Duodenal mucosa (tissue), 2 donors: Measurements from ENCODE around the gene EP400.

Experiments used
- H3K27ac ChIP-seq: one replicate; pipeline ENCODE4 v1.7.0; 2013; ENCODE audit warnings: low read depth, low read length
- H3K27me3 ChIP-seq, 2 donors: one replicate each; pipeline ENCODE4 v1.7.0; 2013; ENCODE audit warnings: low read length in 2 of 2, control low read depth in 1 of 2; ENCODE audit not compliant: insufficient read depth in 2 of 2, control insufficient read depth in 1 of 2
- H3K36me3 ChIP-seq, 2 donors: one replicate each; pipeline ENCODE4 v1.7.0; 2013; ENCODE audit warnings: low read length in 2 of 2, control low read depth in 1 of 2; ENCODE audit not compliant: insufficient read depth in 2 of 2, control insufficient read depth in 1 of 2
- H3K4me1 ChIP-seq, 2 donors: one replicate each; pipeline ENCODE4 v1.7.0; 2013; ENCODE audit warnings: low read length in 2 of 2, control low read depth in 1 of 2; ENCODE audit not compliant: insufficient read depth in 2 of 2, control insufficient read depth in 1 of 2
- H3K4me3 ChIP-seq, 2 donors: one replicate each; pipeline ENCODE4 v1.7.0; 2013; ENCODE audit warnings: low read length in 2 of 2, low read depth in 1 of 2
- H3K9ac ChIP-seq, 2 donors: one replicate each; pipeline ENCODE4 v1.7.0; 2013; ENCODE audit warnings: low read length in 2 of 2, low read depth in 1 of 2
- H3K9me3 ChIP-seq, 2 donors: one replicate each; pipeline ENCODE4 v1.7.0; 2013; ENCODE audit warnings: low read length in 2 of 2, control low read depth in 1 of 2; ENCODE audit not compliant: control insufficient read depth in 1 of 2

EP400 gene

DNA sequence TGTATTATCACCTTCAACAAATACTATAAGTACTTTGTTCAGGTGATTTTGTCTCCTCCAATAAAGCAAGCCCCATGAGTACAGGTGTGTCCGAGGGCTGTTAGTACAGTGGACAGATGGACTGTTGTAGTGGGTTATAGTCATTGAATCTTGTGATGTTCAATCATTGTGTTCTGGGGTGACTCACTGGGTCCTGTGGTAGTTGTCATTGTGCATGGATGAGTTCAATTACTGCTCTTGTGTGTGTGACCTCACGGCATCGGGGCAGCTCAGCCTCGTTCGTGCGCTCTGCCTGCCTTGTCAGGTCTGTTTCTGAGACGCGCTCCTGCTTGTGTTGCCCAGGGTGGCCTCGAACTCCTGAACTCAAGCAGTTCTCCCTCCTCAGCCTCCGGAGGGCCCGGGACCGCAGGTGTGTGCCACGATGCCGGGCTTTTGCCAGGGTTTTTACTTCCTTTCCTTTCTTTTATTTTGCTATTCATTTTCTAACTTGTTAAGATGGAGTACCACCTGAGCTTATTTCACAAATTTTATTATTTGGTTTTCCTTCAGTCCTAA, 122.2 kb downstream of the EP400 start:
- no peak overlapping the region for H3K4me3 ChIP-seq
- no peaks in the 10 kb centered on the region for H3K27me3 ChIP-seq
- no peak overlapping the region for H3K27ac ChIP-seq
- no peaks in the 10 kb centered on the region for H3K9me3 ChIP-seq
- H3K4me1 ChIP-seq = peaks cover 0 to 5% of the 10 kb centered on the region in 2 donors
- H3K9ac ChIP-seq = no peak overlapping the region
- H3K36me3 ChIP-seq = peaks cover 38 to 77% of the 10 kb centered on the region in 2 donors

DNA sequence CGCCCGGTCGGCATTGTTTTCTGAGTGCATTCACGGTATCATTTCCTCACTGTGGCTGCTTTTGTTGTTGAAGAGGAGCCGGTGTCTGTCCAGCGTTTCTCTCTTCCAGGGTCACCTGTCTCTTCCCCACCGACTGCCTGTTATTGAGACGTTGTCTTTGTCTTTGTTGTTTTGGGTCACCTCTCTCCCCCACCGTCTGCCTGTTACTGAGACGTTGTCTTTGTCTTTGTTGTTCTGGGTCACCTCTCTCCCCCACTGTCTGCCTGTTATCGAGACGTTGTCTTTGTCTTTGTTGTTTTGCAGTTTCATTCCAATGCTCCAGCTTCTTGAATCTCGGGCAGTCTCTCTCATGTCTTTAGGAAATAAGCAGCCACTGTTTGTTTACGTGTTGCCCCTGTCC, 124.5 kb downstream of the EP400 start:
- Histone ChIP-seq H3K27me3 (no peaks in the 10 kb centered on the region), H3K4me1 (peaks cover 0 to 5% of the 10 kb centered on the region in 2 donors), H3K36me3 (peaks cover 32 to 69% of the 10 kb centered on the region in 2 donors), H3K27ac (no peak overlapping the region), H3K9me3 (no peaks in the 10 kb centered on the region), H3K9ac (no peak overlapping the region), H3K4me3 (no peak overlapping the region)

DNA sequence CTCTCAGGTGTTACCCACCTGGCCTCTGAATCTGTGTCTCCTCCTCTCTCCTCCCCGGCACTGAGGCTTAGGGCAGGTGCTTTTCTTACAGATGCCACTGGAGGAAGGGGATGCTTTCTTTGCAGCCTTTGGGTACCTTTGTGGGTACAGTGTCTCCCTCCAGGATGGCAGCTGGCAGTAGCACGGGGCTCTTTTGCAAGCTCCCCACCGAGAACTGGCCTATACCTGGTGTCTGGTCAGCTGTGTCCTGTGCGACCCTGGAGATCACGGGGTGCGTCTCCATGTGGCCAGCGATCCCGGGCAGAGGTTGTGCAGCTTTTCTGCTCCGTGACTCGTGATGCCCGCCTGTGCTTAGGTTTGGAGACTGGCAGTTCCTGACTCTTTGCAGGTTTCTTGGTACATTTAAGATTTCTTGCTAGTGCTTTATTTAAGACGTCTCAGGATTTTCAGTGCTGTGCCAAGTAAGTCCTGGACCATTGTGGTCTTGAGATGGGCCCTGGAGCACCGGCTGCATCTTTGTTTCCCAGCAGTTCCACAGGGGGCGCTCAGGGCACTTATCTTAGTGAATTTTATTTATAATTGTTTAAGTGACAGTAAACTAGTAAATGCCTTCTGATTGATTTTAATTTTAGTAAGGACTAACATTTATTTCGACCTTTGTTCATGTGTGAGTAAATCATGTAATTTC, 125.4 kb downstream of the EP400 start:
- Histone ChIP-seq H3K27me3 (no peaks in the 10 kb centered on the region), H3K36me3 (peaks cover 31 to 63% of the 10 kb centered on the region in 2 donors), H3K9me3 (no peaks in the 10 kb centered on the region), H3K4me3 (no peak overlapping the region), H3K27ac (no peak overlapping the region), H3K4me1 (peaks cover 0 to 1% of the 10 kb centered on the region in 2 donors), H3K9ac (no peak overlapping the region)

DNA sequence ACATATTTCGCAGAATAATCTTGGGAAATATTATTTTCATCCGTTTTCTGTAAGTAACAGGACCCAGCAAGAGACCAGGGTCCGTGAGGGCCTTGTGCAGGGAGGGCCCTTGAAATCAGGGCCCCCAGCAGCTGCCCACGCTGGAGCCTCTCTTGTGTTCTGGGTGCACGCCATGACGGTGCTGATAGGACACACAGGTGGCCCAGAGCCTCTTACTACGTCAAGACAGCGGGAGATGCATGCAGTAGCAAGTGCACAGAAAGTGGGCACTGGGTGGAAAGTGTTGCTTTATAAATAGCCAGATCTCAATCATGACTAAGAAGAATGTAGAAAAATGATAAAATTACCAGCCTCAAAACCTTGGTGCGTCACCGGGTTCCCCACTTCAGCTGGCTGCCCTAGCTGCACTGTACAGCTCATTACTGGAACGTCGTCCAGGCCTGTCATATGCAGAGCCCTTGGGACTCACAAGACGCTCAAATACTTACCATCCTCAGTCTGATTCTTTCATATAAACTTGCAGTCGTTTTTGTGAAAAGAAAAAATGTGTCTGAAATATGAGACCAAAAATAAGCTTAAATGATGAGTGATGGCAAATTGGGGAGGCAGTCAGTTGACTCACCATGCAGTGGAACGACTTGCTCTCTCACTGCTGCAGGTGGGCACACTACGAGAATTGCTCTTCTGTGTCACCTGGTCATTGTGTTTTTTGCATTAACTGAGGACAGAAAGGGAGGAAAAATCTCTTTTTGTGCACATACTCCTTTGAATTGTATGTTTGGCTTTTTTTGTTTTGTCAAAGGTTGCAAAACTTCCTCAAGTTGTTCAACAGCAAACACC, 126.2 kb downstream of the EP400 start:
- H3K36me3 ChIP-seq = peaks cover 31 to 64% of the 10 kb centered on the region in 2 donors

DNA sequence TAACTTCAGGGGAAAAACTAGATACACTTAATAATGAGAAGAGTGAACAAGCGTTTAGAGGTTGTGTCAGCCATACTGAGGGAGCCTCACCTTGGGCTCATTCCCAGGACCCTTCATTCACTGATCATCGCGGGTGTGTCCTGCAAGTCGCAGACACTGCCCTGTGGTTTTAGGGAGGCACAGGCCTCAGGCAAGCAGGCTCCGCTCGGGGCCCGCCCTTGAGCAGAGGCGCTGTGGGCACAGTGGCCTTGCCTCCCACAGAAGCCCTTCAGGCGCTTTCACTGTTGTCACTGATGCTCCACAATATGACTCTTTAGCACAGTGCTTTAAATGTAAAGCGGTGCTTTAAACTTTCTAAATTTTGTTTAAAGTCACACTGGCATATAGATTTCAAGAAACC, 127.0 kb downstream of the EP400 start:
- no peak overlapping the region for H3K27ac ChIP-seq
- no peak overlapping the region for H3K9ac ChIP-seq
- no peak overlapping the region for H3K4me3 ChIP-seq
- no peaks in the 10 kb centered on the region for H3K27me3 ChIP-seq
- no peaks in the 10 kb centered on the region for H3K9me3 ChIP-seq
- H3K36me3 ChIP-seq = peaks cover 28 to 60% of the 10 kb centered on the region in 2 donors
- H3K4me1 ChIP-seq = no peaks in the 10 kb centered on the region

More for the DNA sequence above, 126.2 kb downstream of the EP400 start:
- no peak overlapping the region for H3K9ac ChIP-seq
- no peaks in the 10 kb centered on the region for H3K4me1 ChIP-seq
- H3K27me3 ChIP-seq = no peaks in the 10 kb centered on the region
- no peak overlapping the region for H3K4me3 ChIP-seq
- no peaks in the 10 kb centered on the region for H3K9me3 ChIP-seq
- H3K27ac ChIP-seq = no peak overlapping the region

DNA sequence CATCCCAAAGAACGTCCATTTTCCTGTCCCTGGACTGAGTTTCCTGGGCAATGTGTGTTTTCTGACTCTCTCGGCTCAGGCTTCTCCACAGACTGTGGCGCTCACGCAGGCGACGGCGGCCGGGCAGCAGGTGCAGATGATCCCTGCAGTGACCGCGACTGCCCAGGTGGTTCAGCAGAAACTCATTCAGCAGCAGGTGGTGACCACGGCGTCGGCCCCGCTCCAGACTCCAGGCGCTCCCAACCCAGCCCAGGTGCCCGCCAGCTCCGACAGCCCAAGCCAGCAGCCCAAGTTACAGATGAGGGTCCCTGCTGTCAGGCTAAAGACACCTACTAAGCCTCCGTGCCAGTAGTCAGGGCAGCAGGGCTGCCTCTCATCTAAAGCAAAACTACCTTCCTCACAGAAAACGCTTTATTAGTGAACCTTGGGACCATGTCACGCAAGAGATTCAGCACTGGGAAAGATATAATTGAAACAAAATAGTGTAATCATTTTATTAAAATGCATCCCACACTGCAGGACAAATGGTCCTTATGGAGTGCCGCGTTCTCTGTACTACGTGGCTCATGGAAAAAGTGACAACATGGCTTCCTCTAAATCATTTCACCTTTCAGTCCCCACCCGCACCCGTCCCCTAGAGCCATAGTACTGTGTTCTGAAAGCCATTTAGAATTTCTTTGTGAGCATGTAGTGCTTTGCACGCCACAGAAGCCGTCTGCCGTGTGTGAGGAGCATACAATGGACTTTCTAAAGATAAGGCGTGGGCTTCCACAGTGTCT, 127.8 kb downstream of the EP400 start:
- Histone ChIP-seq H3K9me3 (no peaks in the 10 kb centered on the region), H3K36me3 (peaks cover 28 to 54% of the 10 kb centered on the region in 2 donors), H3K27me3 (no peaks in the 10 kb centered on the region), H3K9ac (no peak overlapping the region), H3K4me1 (no peaks in the 10 kb centered on the region), H3K27ac (no peak overlapping the region), H3K4me3 (no peak overlapping the region)

DNA sequence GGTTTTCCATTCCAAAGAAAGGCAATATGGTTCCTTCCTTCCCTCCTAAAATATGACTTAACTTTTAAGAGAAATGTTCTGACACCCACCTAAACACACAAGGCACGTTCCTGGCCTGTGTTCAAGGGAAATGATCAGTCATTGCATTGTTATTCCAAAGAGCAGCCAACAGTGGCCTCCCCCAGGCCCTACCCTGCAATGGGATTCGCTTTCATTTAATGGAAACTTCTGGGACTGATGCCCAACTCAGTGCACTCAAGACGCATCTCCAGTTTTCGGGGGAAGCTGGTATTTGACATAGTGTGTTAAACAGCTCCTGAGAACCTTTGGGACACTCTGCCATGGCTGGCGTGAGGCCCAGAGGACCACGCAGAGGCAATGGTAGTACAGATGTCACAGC, 128.4 kb downstream of the EP400 start:
- peaks cover 28 to 49% of the 10 kb centered on the region in 2 donors for H3K36me3 ChIP-seq
- H3K27me3 ChIP-seq = no peaks in the 10 kb centered on the region
- H3K9ac ChIP-seq = no peak overlapping the region
- H3K4me1 ChIP-seq = no peaks in the 10 kb centered on the region
- H3K9me3 ChIP-seq = no peaks in the 10 kb centered on the region
- H3K4me3 ChIP-seq = no peak overlapping the region
- no peak overlapping the region for H3K27ac ChIP-seq

DNA sequence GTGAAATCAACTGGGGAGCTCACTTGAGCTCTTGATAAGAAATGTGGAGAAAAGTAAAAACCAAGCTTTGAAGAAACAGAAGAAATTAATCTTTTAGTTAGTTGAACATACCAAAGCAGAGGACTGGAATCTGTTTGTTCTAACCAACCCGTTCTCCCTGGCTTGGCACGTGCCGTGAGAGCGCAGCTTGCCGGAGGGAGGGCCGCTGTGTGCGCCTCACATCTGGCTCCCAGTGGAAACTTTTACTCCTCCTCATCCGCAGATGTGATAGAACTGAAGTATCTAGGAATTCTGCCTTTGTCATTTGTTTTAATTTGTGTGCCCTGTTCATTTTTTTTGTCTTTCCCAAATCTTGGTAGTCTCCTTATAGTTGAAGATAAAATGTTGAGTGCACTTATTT, 129.5 kb downstream of the EP400 start:
- Histone ChIP-seq H3K27ac (no peak overlapping the region), H3K36me3 (peaks cover 28 to 47% of the 10 kb centered on the region in 2 donors), H3K4me1 (peaks cover 0 to 5% of the 10 kb centered on the region in 2 donors), H3K27me3 (no peaks in the 10 kb centered on the region), H3K9ac (no peak overlapping the region), H3K9me3 (no peaks in the 10 kb centered on the region), H3K4me3 (no peak overlapping the region)

DNA sequence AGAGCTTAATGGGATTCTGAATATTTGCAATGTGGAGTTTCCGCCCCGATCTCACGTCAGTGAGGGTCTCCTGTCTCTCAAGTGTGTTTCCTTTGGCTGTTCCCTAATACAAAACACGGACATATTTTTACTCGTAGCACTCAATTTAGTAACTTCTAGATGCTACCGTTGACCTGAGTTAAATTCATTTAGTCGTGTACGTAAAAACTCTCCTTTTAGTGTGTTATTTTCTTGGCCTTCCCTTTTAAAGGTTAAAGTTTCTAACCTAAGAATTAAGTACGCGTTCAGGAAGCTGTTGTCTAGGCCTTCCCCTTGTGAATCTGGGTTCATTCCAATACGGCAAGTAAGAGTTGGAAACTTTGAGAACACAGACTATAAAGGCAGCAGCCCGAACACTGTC, 130.0 kb downstream of the EP400 start:
- Histone ChIP-seq H3K27ac (no peak overlapping the region), H3K9ac (no peak overlapping the region), H3K4me1 (peaks cover 0 to 5% of the 10 kb centered on the region in 2 donors), H3K4me3 (no peak overlapping the region), H3K27me3 (no peaks in the 10 kb centered on the region), H3K36me3 (peaks cover 27 to 43% of the 10 kb centered on the region in 2 donors), H3K9me3 (no peaks in the 10 kb centered on the region)
